IMR-90 (cell line): ENCODE measurements around the gene GLE1. TPM values are rescaled to one million over a fixed set of nuclear protein-coding genes. Genes with fewer than 3 reads are reported as not detected.

Experiments used
- ATAC-seq: fragments of 200-7000 bp; cut with Tn5 transposase; 2 replicates; pipeline ENCODE4 v1.9.1; 2020; ENCODE audit warnings: low read depth, mild to moderate bottlenecking, moderate library complexity
- BruUV-seq: library from RNA; stranded (reverse); fragments of 400-500 nt; replicated peaks from 2 replicates; lab custom pipeline; 2021; lab: Mats Ljungman, UMichigan
- CTCF ChIA-PET: fragments of 300-600 bp; formaldehyde crosslinking; extraction: SDS; loops from one replicate; lab custom pipeline; 2021; ENCODE audit warnings: antibody characterized with exemption; lab: Yijun Ruan, JAX
- POLR2A ChIA-PET: fragments of 300-600 bp; sonication (Branson Sonifier 250); formaldehyde crosslinking; loops from one replicate; lab custom pipeline; 2022; ENCODE audit warnings: antibody characterized with exemption; ENCODE audit not compliant: unreplicated experiment; lab: Charles Lee
- DNase-seq: peaks from one replicate; pipeline ENCODE4 v3.0.0; 2013
- H2AFZ ChIP-seq: replicated peaks from 2 replicates; pipeline ENCODE3; 2013; ENCODE audit warnings: low read length, mild to moderate bottlenecking; ENCODE audit not compliant: poor library complexity
- H2AK5ac ChIP-seq: 2 replicates; pipeline ENCODE4 v1.6.1; 2013; ENCODE audit warnings: low read depth, low read length, inconsistent platforms
- H2AK9ac ChIP-seq: replicated peaks from 2 replicates; pipeline ENCODE3; 2013; ENCODE audit warnings: mild to moderate bottlenecking, low read depth, low read length, moderate library complexity; ENCODE audit not compliant: poor library complexity
- H2BK120ac ChIP-seq: 2 replicates; pipeline ENCODE4 v1.6.1; 2013; ENCODE audit warnings: low read depth, low read length, inconsistent platforms
- H2BK15ac ChIP-seq: 3 replicates; pipeline ENCODE4 v1.6.1; 2013; ENCODE audit warnings: low read depth, low read length, inconsistent platforms
- H2BK20ac ChIP-seq: 2 replicates; pipeline ENCODE4 v1.6.1; 2013; ENCODE audit warnings: low read depth, mild to moderate bottlenecking, inconsistent platforms, low read length, moderate library complexity
- H2BK5ac ChIP-seq: 2 replicates; pipeline ENCODE4 v1.6.1; 2013; ENCODE audit warnings: mild to moderate bottlenecking, low read depth, low read length, inconsistent platforms; ENCODE audit not compliant: poor library complexity, severe bottlenecking
- H3K14ac ChIP-seq: replicated peaks from 2 replicates; pipeline ENCODE4 v1.6.1; 2013; ENCODE audit warnings: low read depth, low read length, inconsistent platforms
- H3K18ac ChIP-seq: 2 replicates; pipeline ENCODE4 v1.6.1; 2013; ENCODE audit warnings: low read depth, low read length, control low read depth
- H3K23ac ChIP-seq: 2 replicates; pipeline ENCODE4 v1.6.1; 2013; ENCODE audit warnings: low read depth, low read length, inconsistent platforms
- H3K27ac ChIP-seq: 2 replicates; pipeline ENCODE4 v1.5.1; 2013; ENCODE audit warnings: mild to moderate bottlenecking, control low read depth, low read length; ENCODE audit not compliant: insufficient read depth
- H3K27me3 ChIP-seq: 2 replicates; pipeline ENCODE4 v1.6.1; 2013; ENCODE audit warnings: low read length; ENCODE audit not compliant: control insufficient read depth, insufficient read depth
- H3K36me3 ChIP-seq: 2 replicates; pipeline ENCODE4 v1.6.1; 2013; ENCODE audit warnings: low read length, mixed read lengths; ENCODE audit not compliant: control insufficient read depth, insufficient read depth
- H3K4ac ChIP-seq: 2 replicates; pipeline ENCODE4 v1.6.1; 2013; ENCODE audit warnings: low read depth, low read length, inconsistent platforms
- H3K4me1 ChIP-seq: 2 replicates; pipeline ENCODE4 v1.6.1; 2013; ENCODE audit warnings: low read length, mixed read lengths; ENCODE audit not compliant: control insufficient read depth, insufficient read depth
- H3K4me2 ChIP-seq: 2 replicates; pipeline ENCODE4 v1.6.1; 2013; ENCODE audit warnings: low read depth, mild to moderate bottlenecking, control low read depth, low read length, moderate library complexity
- H3K4me3 ChIP-seq: 2 replicates; pipeline ENCODE4 v1.5.1; 2013; ENCODE audit warnings: low read depth, mild to moderate bottlenecking, control low read depth, low read length, moderate library complexity; ENCODE audit not compliant: insufficient read depth
- H3K56ac ChIP-seq: 2 replicates; pipeline ENCODE4 v1.6.1; 2013; ENCODE audit warnings: low read length, inconsistent platforms; ENCODE audit not compliant: insufficient read depth; ENCODE audit errors: extremely low read depth
- H3K79me1 ChIP-seq, 2 experiments: 2 replicates each; pipeline ENCODE4 v1.6.1; 2013; ENCODE audit warnings: low read length in 2 of 2, inconsistent platforms in 1 of 2, low read depth in 1 of 2
- H3K9ac ChIP-seq: 2 replicates; pipeline ENCODE4 v1.6.1; 2013; ENCODE audit warnings: low read depth, low read length, control low read depth
- H3K9me1 ChIP-seq: 2 replicates; pipeline ENCODE4 v1.6.1; 2013; ENCODE audit warnings: low read length, inconsistent platforms; ENCODE audit not compliant: insufficient read depth
- H3K9me3 ChIP-seq: 2 replicates; pipeline ENCODE4 v1.6.1; 2013; ENCODE audit warnings: low read length; ENCODE audit not compliant: control insufficient read depth, insufficient read depth
- H4K20me1 ChIP-seq: 2 replicates; pipeline ENCODE4 v1.6.1; 2013; ENCODE audit warnings: low read length, inconsistent platforms; ENCODE audit not compliant: insufficient read depth
- H4K5ac ChIP-seq: 2 replicates; pipeline ENCODE4 v1.6.1; 2013; ENCODE audit warnings: mild to moderate bottlenecking, low read depth, low read length, control low read depth
- H4K8ac ChIP-seq, 2 experiments: 2 replicates each; pipeline ENCODE4 v1.6.1; 2013; ENCODE audit warnings: low read depth in 2 of 2, low read length in 2 of 2, control low read depth in 1 of 2, inconsistent platforms in 1 of 2
- H4K91ac ChIP-seq: 2 replicates; pipeline ENCODE4 v1.6.1; 2013; ENCODE audit warnings: low read depth, low read length, inconsistent platforms; ENCODE audit not compliant: insufficient read depth
- BHLHE40 ChIP-seq: fragments of 150-350 bp; IDR thresholded peaks from 2 replicates; pipeline ENCODE4 v1.6.1; 2016; ENCODE audit warnings: mild to moderate bottlenecking, low read depth, low read length
- CEBPB ChIP-seq: IDR thresholded peaks from 2 replicates; pipeline ENCODE4 v1.6.1; 2012; ENCODE audit warnings: low read depth, low read length, improper control_type of control experiment
- CHD1 ChIP-seq: IDR thresholded peaks from 2 replicates; pipeline ENCODE4 v1.6.1; 2012; ENCODE audit warnings: low read depth, low read length, improper control_type of control experiment
- FOS ChIP-seq: fragments of 150-350 bp; IDR thresholded peaks from 2 replicates; pipeline ENCODE4 v1.6.1; 2016; ENCODE audit warnings: low read depth, low read length
- MAFK ChIP-seq: IDR thresholded peaks from 2 replicates; pipeline ENCODE4 v1.6.1; 2012; ENCODE audit warnings: low read depth, low read length, improper control_type of control experiment
- MAZ ChIP-seq: IDR thresholded peaks from 2 replicates; pipeline ENCODE4 v1.6.1; 2012; ENCODE audit warnings: low read depth, mild to moderate bottlenecking, low read length, improper control_type of control experiment, moderate library complexity, borderline replicate concordance
- MXI1 ChIP-seq: IDR thresholded peaks from 2 replicates; pipeline ENCODE4 v1.6.1; 2012; ENCODE audit warnings: low read depth, mild to moderate bottlenecking, low read length, moderate library complexity, borderline replicate concordance
- NFE2L2 ChIP-seq: fragments of 150-350 bp; IDR thresholded peaks from 2 replicates; pipeline ENCODE4 v1.6.1; 2016; ENCODE audit warnings: low read depth, mild to moderate bottlenecking, low read length
- RFX5 ChIP-seq: IDR thresholded peaks from 2 replicates; pipeline ENCODE4 v1.8.0; 2012; ENCODE audit warnings: low read depth, mild to moderate bottlenecking, low read length, moderate library complexity
- SMC3 ChIP-seq: fragments of 150-350 bp; IDR thresholded peaks from 2 replicates; pipeline ENCODE4 v1.6.1; 2016; ENCODE audit warnings: low read depth, mild to moderate bottlenecking, antibody characterized with exemption, low read length, moderate library complexity
- WGBS, 2 experiments: methylation state at CpG; one replicate each; pipeline versions ENCODE4 v1.1.5 to v1.1.7; 2013; ENCODE audit warnings: missing lambda C conversion rate in 2 of 2; ENCODE audit not compliant: insufficient read length in 1 of 2; ENCODE audit errors: extremely low coverage in 2 of 2; 5-methylcytosine and 5-hydroxymethylcytosine counted together
- dilution Hi-C: fragments of 300-500 bp; cut with HindIII; formaldehyde crosslinking; loops from one replicate; pipeline ENCODE4 v1.14.3; 2018; ENCODE audit warnings: low sequenced_read_pairs; ENCODE audit not compliant: unreplicated experiment
- in situ Hi-C: fragments of 300-500 bp; cut with MboI; formaldehyde crosslinking; loops from 3 replicates; pipeline ENCODE4 v1.14.3; 2019; ENCODE audit warnings: low sequenced_read_pairs, inconsistent platforms, mixed read lengths
- intact Hi-C: fragments of 100-400 bp; cut with micrococcal nuclease; formaldehyde crosslinking; loops from 2 replicates; pipeline ENCODE4 v1.10.0; 2022
- polyA plus RNA-seq, 3 experiments: library from polyadenylated mRNA; depleted of rRNA; stranded (reverse); fragments of >200 nt; gene quantifications; 2 replicates each; pipeline ENCODE4 v1.2.3, GENCODE V29; 2012; ENCODE audit warnings: low replicate concordance in 1 of 3
- total RNA-seq: library from RNA; depleted of rRNA; stranded (reverse); fragments of >200 nt; gene quantifications from 2 replicates; pipeline ENCODE4 v1.2.3, GENCODE V29; 2012
- TF ChIP-seq, protein P1 (sequence below): fragments of 150-350 bp; IDR thresholded peaks from 2 replicates; pipeline ENCODE4 v1.6.1; 2017; ENCODE audit warnings: mild to moderate bottlenecking, antibody characterized with exemption, low read length, low read depth

Gene GLE1
- total and polyA plus RNA-seq, 2 of the 4 experiments (the other 2 are of a cell fraction), result 14.3 to 39.4 TPM

DNA sequence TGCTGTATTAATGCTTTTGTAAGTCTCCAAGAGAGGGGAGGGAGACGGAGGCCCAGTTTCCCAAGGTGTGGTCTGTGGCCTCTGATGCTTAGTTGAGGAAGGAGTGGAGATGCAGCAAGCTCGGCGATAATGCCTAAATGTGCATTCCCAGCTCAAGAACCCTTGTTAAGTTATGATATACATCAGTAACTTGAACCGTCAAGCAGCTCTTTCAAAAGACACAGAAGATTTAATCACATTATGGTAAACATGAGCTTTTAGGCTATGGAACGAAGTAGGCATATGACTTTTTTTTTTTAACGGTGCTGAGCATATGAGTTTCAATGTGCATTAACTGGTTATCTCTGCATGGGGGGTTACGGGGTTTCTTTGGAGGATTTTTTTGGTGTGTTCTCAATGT lies 22.3 kb upstream of the GLE1 start:
- Histone ChIP-seq H2AK9ac (no peak overlapping the region), H4K8ac (no peak overlapping the region), H2AK5ac (no peak overlapping the region), H3K27ac (no peak overlapping the region), H3K4me3 (no peak overlapping the region), H3K4ac (no peak overlapping the region), H3K23ac (no peak overlapping the region), H3K9ac (no peak overlapping the region), H3K79me1 (peaks cover 0 to 5% of the 10 kb centered on the region in 2 experiments; a peak in 1 of 4 replicates), H3K9me3 (no peaks in the 10 kb centered on the region), H3K56ac (no peak overlapping the region), H4K20me1 (no peaks in the 10 kb centered on the region; the same call in 1 of the 2 replicates), H2AFZ (no peak overlapping the region), H2BK20ac (no peak overlapping the region), H3K4me2 (no peak overlapping the region), H2BK15ac (no peak overlapping the region), H3K9me1 (peaks cover 7% of the 10 kb centered on the region; the same call in 1 of the 2 replicates), H4K91ac (no peak overlapping the region), H3K36me3 (peaks cover 49% of the 10 kb centered on the region), H3K14ac (no peak overlapping the region), H2BK5ac (no peak overlapping the region), H3K4me1 (no peaks in the 10 kb centered on the region), H4K5ac (no peak overlapping the region), H2BK120ac (no peak overlapping the region), H3K27me3 (no peaks in the 10 kb centered on the region), H3K18ac (no peak overlapping the region)
- in situ Hi-C loops (no loop called here), dilution Hi-C loops (no loop called here), intact Hi-C loops (no loop called here)
- no peak for TF ChIP-seq NFE2L2
- no peak for TF ChIP-seq CEBPB
- no peak for TF ChIP-seq MXI1
- no peak for TF ChIP-seq SMC3
- no peak for TF ChIP-seq FOS
- no peak for TF ChIP-seq BHLHE40
- no peak for TF ChIP-seq CHD1
- no peak for TF ChIP-seq RFX5
- TF ChIP-seq MAZ, result no peak
- TF ChIP-seq, protein P1, sequence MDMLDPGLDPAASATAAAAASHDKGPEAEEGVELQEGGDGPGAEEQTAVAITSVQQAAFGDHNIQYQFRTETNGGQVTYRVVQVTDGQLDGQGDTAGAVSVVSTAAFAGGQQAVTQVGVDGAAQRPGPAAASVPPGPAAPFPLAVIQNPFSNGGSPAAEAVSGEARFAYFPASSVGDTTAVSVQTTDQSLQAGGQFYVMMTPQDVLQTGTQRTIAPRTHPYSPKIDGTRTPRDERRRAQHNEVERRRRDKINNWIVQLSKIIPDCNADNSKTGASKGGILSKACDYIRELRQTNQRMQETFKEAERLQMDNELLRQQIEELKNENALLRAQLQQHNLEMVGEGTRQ, result no peak
- TF ChIP-seq MAFK, result no peak
- CTCF ChIA-PET, result interaction anchor here (0.6 kb wide), 1 partner anchor 38 kb away, joined by 3 read pairs; no protein-coding TSS in a partner anchor
- no CpG with 5 or more reads among the region's 7 CpGs for WGBS, 2 experiments
- POLR2A ChIA-PET, result no interaction called here
- no peak for ATAC-seq
- no peak for DNase-seq
- no TSS peak for BruUV-seq
